SU-DHL-6 (cell line): Measurements from ENCODE around the gene CCDC85C.

Experiments
- H2AFZ ChIP-seq: fragments of 200-600 bp; sonication (generic); 2 replicates; pipeline ENCODE4 v1.6.1; 2014; ENCODE audit warnings: low read depth, mild to moderate bottlenecking, moderate library complexity, mixed read lengths, antibody characterized with exemption, low read length; ENCODE audit not compliant: severe bottlenecking
- H3F3A ChIP-seq: fragments of 200-600 bp; shearing (Covaris generic); 2 replicates; pipeline ENCODE4 v1.6.0; 2016; ENCODE audit warnings: antibody characterized with exemption, mild to moderate bottlenecking; ENCODE audit not compliant: insufficient read depth
- H3K27ac ChIP-seq: fragments of 200-600 bp; sonication (generic); 2 replicates; pipeline ENCODE4 v1.5.1; 2016; ENCODE audit warnings: low read depth, mild to moderate bottlenecking, low read length, moderate library complexity, mixed read lengths
- H3K27me3 ChIP-seq: fragments of 200-600 bp; sonication (generic), shearing (Covaris generic); 2 replicates; pipeline ENCODE4 v1.6.0; 2014; ENCODE audit warnings: mild to moderate bottlenecking, low read length
- H3K36me3 ChIP-seq: fragments of 200-600 bp; sonication (generic); 2 replicates; pipeline ENCODE4 v1.6.1; 2014; ENCODE audit warnings: mild to moderate bottlenecking, low read length, mixed read lengths
- H3K4me2 ChIP-seq: fragments of 300-600, 200-600 bp; shearing (Covaris generic), sonication (generic); 2 replicates; pipeline ENCODE4 v1.6.0; 2014; ENCODE audit warnings: low read length, low read depth, mild to moderate bottlenecking; ENCODE audit not compliant: poor library complexity, severe bottlenecking
- H3K4me3 ChIP-seq: fragments of 200-600 bp; sonication (generic); 2 replicates; pipeline ENCODE4 v1.5.1; 2014; ENCODE audit warnings: antibody characterized with exemption, low read length, mild to moderate bottlenecking, mixed read lengths; ENCODE audit not compliant: insufficient read depth, poor library complexity, severe bottlenecking
- H3K79me2 ChIP-seq: fragments of 200-600 bp; sonication (generic); 2 replicates; pipeline ENCODE4 v1.6.1; 2014; ENCODE audit warnings: mild to moderate bottlenecking, low read length, moderate library complexity; ENCODE audit not compliant: insufficient read depth
- H3K9ac ChIP-seq: fragments of 200-600 bp; sonication (generic); 2 replicates; pipeline ENCODE4 v1.7.0; 2014; ENCODE audit warnings: mild to moderate bottlenecking, low read length
- H3K9me2 ChIP-seq: fragments of 200-600 bp; sonication (generic); replicated peaks from 2 replicates; pipeline ENCODE4 v1.6.1; 2014; ENCODE audit warnings: low read length; ENCODE audit not compliant: insufficient read depth
- H3K9me3 ChIP-seq: fragments of 200-600 bp; sonication (generic); 2 replicates; pipeline ENCODE4 v1.6.1; 2014; ENCODE audit warnings: low read length, mixed read lengths; ENCODE audit not compliant: insufficient read depth
- H4K20me1 ChIP-seq: fragments of 200-600 bp; sonication (generic); 2 replicates; pipeline ENCODE4 v1.6.1; 2014; ENCODE audit warnings: low read depth, mild to moderate bottlenecking, antibody characterized with exemption, low read length, moderate library complexity, mixed read lengths
- CTCF ChIP-seq: fragments of 200-600 bp; sonication (generic); IDR thresholded peaks from one replicate; pipeline ENCODE4 v1.5.1; 2017; ENCODE audit warnings: antibody characterized with exemption, mild to moderate bottlenecking, low read length, moderate library complexity; ENCODE audit not compliant: insufficient read depth, poor library complexity, severe bottlenecking
- EZH2phosphoT487 ChIP-seq: fragments of 200-600 bp; sonication (generic), shearing (Covaris generic); conservative IDR thresholded peaks from 2 replicates; pipeline ENCODE4 v1.6.1; 2018; ENCODE audit warnings: mild to moderate bottlenecking, antibody characterized with exemption, low read length, moderate library complexity, mixed read lengths

The CCDC85C gene

GRCh38 chr14:99545586-99545985, 58.4 kb downstream of the CCDC85C start:
- Histone ChIP-seq H3K36me3 (no peaks in the 10 kb centered on the region), H3K4me3 (no peak overlapping the region), H3K9me2 (no peaks in the 10 kb centered on the region), H2AFZ (no peak overlapping the region), H3K79me2 (no peaks in the 10 kb centered on the region), H3K9ac (no peak overlapping the region), H3K4me2 (no peak overlapping the region), H3K27ac (no peak overlapping the region), H3K27me3 (no peaks in the 10 kb centered on the region), H3K9me3 (no peaks in the 10 kb centered on the region), H3F3A (no peaks in the 10 kb centered on the region), H4K20me1 (no peaks in the 10 kb centered on the region)
- no peak for TF ChIP-seq CTCF
- no peak for TF ChIP-seq EZH2phosphoT487

- no peaks in the 10 kb centered on the region for H3K36me3 ChIP-seq
- H2AFZ ChIP-seq, result no peak overlapping the region
- H3K27me3 ChIP-seq, result no peaks in the 10 kb centered on the region
- no peak overlapping the region for H3K9ac ChIP-seq
- no peaks in the 10 kb centered on the region for H3K9me3 ChIP-seq
- H3K4me2 ChIP-seq, result no peak overlapping the region
- H3F3A ChIP-seq, result no peaks in the 10 kb centered on the region
- H4K20me1 ChIP-seq, result no peaks in the 10 kb centered on the region
- no peaks in the 10 kb centered on the region for H3K79me2 ChIP-seq
- H3K9me2 ChIP-seq, result no peaks in the 10 kb centered on the region
- no peak overlapping the region for H3K27ac ChIP-seq
- TF ChIP-seq CTCF (no peak), EZH2phosphoT487 (no peak)
- no peak overlapping the region for H3K4me3 ChIP-seq
Measured at GRCh38 chr14:99544991-99545390, 59.0 kb downstream of the CCDC85C start.

- Histone ChIP-seq H3K27me3 (no peaks in the 10 kb centered on the region), H3K9ac (no peak overlapping the region), H3K4me3 (no peak overlapping the region), H3F3A (no peaks in the 10 kb centered on the region), H3K79me2 (no peaks in the 10 kb centered on the region), H3K9me3 (no peaks in the 10 kb centered on the region), H4K20me1 (no peaks in the 10 kb centered on the region), H3K36me3 (no peaks in the 10 kb centered on the region), H2AFZ (no peak overlapping the region), H3K4me2 (no peak overlapping the region), H3K9me2 (no peaks in the 10 kb centered on the region), H3K27ac (no peak overlapping the region)
- TF ChIP-seq CTCF, result no peak
Measured at GRCh38 chr14:99543985-99544384, 60.0 kb downstream of the CCDC85C start.

- H3K9me3 ChIP-seq, result no peaks in the 10 kb centered on the region
- H3K4me2 ChIP-seq, result no peak overlapping the region
- H3K79me2 ChIP-seq, result no peaks in the 10 kb centered on the region
- TF ChIP-seq CTCF, result no peak
- no peak for TF ChIP-seq EZH2phosphoT487
- H4K20me1 ChIP-seq, result no peaks in the 10 kb centered on the region
- H3F3A ChIP-seq, result no peaks in the 10 kb centered on the region
- H2AFZ ChIP-seq, result no peak overlapping the region
- no peak overlapping the region for H3K9ac ChIP-seq
- H3K4me3 ChIP-seq, result no peak overlapping the region
- H3K27ac ChIP-seq, result no peak overlapping the region
- no peaks in the 10 kb centered on the region for H3K27me3 ChIP-seq
- H3K36me3 ChIP-seq, result no peaks in the 10 kb centered on the region
- no peaks in the 10 kb centered on the region for H3K9me2 ChIP-seq
Measured at GRCh38 chr14:99543370-99543769, 60.6 kb downstream of the CCDC85C start.
